Mesodermal cell (in vitro differentiated cells): ENCODE results near the gene KIR3DL2.
A peak's percentile ranks its signal among the peaks of the same experiment; 100 is the strongest.
"Not testable (repeated sequence)": the region's sequence is repeated elsewhere in the genome, so short reads cannot be mapped to it uniquely, and the experiment has no call there.

Experiments
- H3K27ac ChIP-seq: 2 replicates; pipeline ENCODE4 v1.7.0; 2013; ENCODE audit warnings: mild to moderate bottlenecking, low read depth, low read length, moderate library complexity; ENCODE audit not compliant: severe bottlenecking
- H3K36me3 ChIP-seq: 2 replicates; pipeline ENCODE4 v1.7.1; 2013; ENCODE audit warnings: mild to moderate bottlenecking, low read length, moderate library complexity; ENCODE audit not compliant: control insufficient read depth, insufficient read depth
- H3K4me1 ChIP-seq: one replicate; pipeline ENCODE4 v1.7.1; 2013; ENCODE audit warnings: mild to moderate bottlenecking, low read length; ENCODE audit not compliant: insufficient read depth, control insufficient read depth, poor library complexity, severe bottlenecking
- H3K4me3 ChIP-seq: 2 replicates; pipeline ENCODE4 v1.7.0; 2013; ENCODE audit warnings: low read length, control low read depth, mild to moderate bottlenecking; ENCODE audit not compliant: insufficient read depth, poor library complexity, severe bottlenecking; ENCODE audit errors: extremely low read depth
- H3K9me3 ChIP-seq: 2 replicates; pipeline ENCODE4 v1.7.1; 2013; ENCODE audit warnings: mild to moderate bottlenecking, low read length, moderate library complexity; ENCODE audit not compliant: control insufficient read depth
- WGBS, 2 experiments: methylation state at CpG; one replicate each; pipeline ENCODE4 v1.1.5; 2013; ENCODE audit warnings: missing lambda C conversion rate in 2 of 2; ENCODE audit not compliant: insufficient coverage in 2 of 2; 5-methylcytosine and 5-hydroxymethylcytosine counted together

The KIR3DL2 gene

GRCh38 chr19:54871696-54872095 is 21.5 kb downstream of the KIR3DL2 start:
- whole genome bisulfite sequencing, 2 experiments = 50 to 75% methylated on average over 2 of the region's 3 CpGs
- no peak overlapping the region for H3K27ac ChIP-seq
- no peaks in the 10 kb centered on the region for H3K4me1 ChIP-seq
- no peaks in the 10 kb centered on the region for H3K9me3 ChIP-seq
- H3K4me3 ChIP-seq = no peak overlapping the region
- no peaks in the 10 kb centered on the region for H3K36me3 ChIP-seq

GRCh38 chr19:54873990-54874389 is 23.7 kb downstream of the KIR3DL2 start, which contains the start of gene FCAR:
Gene FCAR (plus strand): TSS chr19:54874235. CDS start chr19:54874290, 55 bp downstream.
- Histone ChIP-seq H3K9me3 (no peaks in the 10 kb centered on the region), H3K36me3 (no peaks in the 10 kb centered on the region), H3K27ac (no peak within 1 kb of the TSS), H3K4me1 (no peaks in the 10 kb centered on the region), H3K4me3 (no peak within 1 kb of the TSS)
- WGBS, 2 experiments = 64 to 76% methylated on average over 6 to 8 of the region's 8 CpGs

DNA sequence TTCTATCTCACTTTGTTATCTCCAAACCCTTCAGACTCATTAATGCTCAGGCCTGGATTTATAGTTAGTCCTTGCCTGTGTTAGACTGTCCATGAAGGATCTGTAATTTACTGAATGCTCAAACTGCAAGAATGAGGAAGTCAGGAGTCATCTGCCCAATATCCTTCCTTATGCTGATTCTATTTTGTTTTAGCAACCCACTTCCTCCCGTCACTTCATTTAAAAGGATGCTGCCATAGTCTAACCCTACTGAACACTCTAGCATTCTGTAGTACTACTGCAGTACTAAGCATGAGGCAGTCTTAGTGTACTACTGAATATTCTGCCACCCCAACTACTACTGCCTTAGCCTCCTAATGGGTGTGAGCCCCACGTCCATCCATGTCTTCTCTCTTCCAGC is 25.3 kb downstream of the KIR3DL2 start:
- Histone ChIP-seq H3K4me1 (no peaks in the 10 kb centered on the region), H3K4me3 (no peak overlapping the region), H3K9me3 (no peaks in the 10 kb centered on the region), H3K36me3 (no peaks in the 10 kb centered on the region), H3K27ac (no peak overlapping the region)
- WGBS, 2 experiments = 80 to 88% methylated on average over 1 of the region's 2 CpGs

- no CpG with 5 or more reads among the region's 3 CpGs for WGBS, 2 experiments
- Histone ChIP-seq H3K4me1 (no peaks in the 10 kb centered on the region), H3K36me3 (no peaks in the 10 kb centered on the region), H3K9me3 (no peaks in the 10 kb centered on the region), H3K4me3 (no peak overlapping the region), H3K27ac (no peak overlapping the region)
These were observed 27.2 kb downstream of the KIR3DL2 start for GRCh38 chr19:54877471-54877870.

GRCh38 chr19:54881884-54882283 is 31.6 kb downstream of the KIR3DL2 start:
- no peak overlapping the region for H3K27ac ChIP-seq
- no peaks in the 10 kb centered on the region for H3K4me1 ChIP-seq
- no peaks in the 10 kb centered on the region for H3K36me3 ChIP-seq
- H3K4me3 ChIP-seq = no peak overlapping the region
- 90 to 91% methylated on average over 1 to 3 of the region's 6 CpGs for WGBS, 2 experiments
- H3K9me3 ChIP-seq = no peaks in the 10 kb centered on the region

DNA sequence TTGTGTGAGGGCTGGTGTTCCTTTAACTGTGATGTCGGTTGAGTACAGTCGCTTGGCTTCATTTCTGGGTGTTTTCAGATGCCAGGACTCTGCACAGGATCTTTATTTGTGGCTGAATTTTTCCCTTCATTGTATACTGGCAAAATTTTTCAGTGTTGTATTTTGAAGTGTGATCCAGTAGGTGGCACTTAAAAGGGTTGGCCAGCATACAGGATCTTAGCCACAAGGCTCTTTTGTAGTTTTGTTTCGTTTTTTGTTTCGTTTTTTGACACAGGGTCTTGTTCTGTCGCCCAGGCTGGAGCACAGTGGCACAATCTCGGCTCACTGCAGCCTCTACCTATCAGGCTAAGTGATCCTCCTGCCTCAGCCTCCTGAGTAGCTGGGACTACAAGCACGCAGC is 32.5 kb downstream of the KIR3DL2 start:
- H3K9me3 ChIP-seq = no peaks in the 10 kb centered on the region
- no peak overlapping the region for H3K4me3 ChIP-seq
- H3K4me1 ChIP-seq = no peaks in the 10 kb centered on the region
- 69 to 71% methylated on average over 3 to 5 of the region's 7 CpGs for WGBS, 2 experiments
- no peak overlapping the region for H3K27ac ChIP-seq
- H3K36me3 ChIP-seq = no peaks in the 10 kb centered on the region

- Histone ChIP-seq H3K4me3 (no peak overlapping the region), H3K27ac (no peak overlapping the region), H3K9me3 (no peaks in the 10 kb centered on the region), H3K36me3 (no peaks in the 10 kb centered on the region), H3K4me1 (no peaks in the 10 kb centered on the region)
- WGBS, 2 experiments = 74 to 87% methylated on average over 7 to 8 of the region's 9 CpGs
These were observed 33.0 kb downstream of the KIR3DL2 start for GRCh38 chr19:54883228-54883627.

GRCh38 chr19:54888239-54888638 is 38.0 kb downstream of the KIR3DL2 start:
- Histone ChIP-seq H3K9me3 (no peaks in the 10 kb centered on the region), H3K36me3 (no peaks in the 10 kb centered on the region), H3K4me1 (no peaks in the 10 kb centered on the region), H3K4me3 (no peak overlapping the region), H3K27ac (no peak overlapping the region)
- 63 to 78% methylated on average over 6 to 8 of the region's 10 CpGs for WGBS, 2 experiments

DNA sequence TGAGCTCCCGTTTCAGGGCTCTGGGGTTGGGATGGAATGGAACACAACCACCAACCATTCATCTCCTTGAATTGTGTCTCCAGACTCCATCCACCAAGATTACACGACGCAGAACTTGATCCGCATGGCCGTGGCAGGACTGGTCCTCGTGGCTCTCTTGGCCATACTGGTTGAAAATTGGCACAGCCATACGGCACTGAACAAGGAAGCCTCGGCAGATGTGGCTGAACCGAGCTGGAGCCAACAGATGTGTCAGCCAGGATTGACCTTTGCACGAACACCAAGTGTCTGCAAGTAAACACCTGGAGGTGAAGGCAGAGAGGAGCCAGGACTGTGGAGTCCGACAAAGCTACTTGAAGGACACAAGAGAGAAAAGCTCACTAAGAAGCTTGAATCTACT is 39.3 kb downstream of the KIR3DL2 start:
- no peaks in the 10 kb centered on the region for H3K36me3 ChIP-seq
- no peaks in the 10 kb centered on the region for H3K9me3 ChIP-seq
- H3K4me3 ChIP-seq = no peak overlapping the region
- 89% methylated on average over 10 to 11 of the region's 11 CpGs for WGBS, 2 experiments
- H3K27ac ChIP-seq = no peak overlapping the region
- no peaks in the 10 kb centered on the region for H3K4me1 ChIP-seq

DNA sequence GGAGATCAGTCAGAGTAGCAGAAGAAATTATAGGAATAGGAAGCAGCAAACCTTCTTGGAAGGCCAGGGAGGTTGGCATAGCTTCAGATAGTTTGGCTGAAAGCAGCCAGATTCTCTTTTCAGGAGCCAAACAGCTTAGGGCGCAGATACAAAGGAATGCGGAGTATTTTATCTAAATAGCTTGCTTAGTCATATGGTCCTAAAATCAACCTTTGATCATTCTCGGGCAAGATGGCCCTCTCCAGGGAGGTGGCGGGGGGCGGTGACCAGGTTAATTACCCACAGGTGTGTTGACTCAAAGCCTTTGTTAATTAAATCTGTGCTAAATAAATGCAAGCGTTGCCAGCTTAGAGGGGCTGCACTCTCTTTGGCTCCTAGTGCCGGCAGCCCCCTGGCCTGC is 43.2 kb downstream of the KIR3DL2 start:
- Histone ChIP-seq H3K4me1 (no peaks in the 10 kb centered on the region), H3K4me3 (no peak overlapping the region), H3K9me3 (no peaks in the 10 kb centered on the region), H3K36me3 (no peaks in the 10 kb centered on the region), H3K27ac (peak overlapping the region; percentile 41)
- 59 to 66% methylated on average over 5 to 6 of the region's 7 CpGs for WGBS, 2 experiments

DNA sequence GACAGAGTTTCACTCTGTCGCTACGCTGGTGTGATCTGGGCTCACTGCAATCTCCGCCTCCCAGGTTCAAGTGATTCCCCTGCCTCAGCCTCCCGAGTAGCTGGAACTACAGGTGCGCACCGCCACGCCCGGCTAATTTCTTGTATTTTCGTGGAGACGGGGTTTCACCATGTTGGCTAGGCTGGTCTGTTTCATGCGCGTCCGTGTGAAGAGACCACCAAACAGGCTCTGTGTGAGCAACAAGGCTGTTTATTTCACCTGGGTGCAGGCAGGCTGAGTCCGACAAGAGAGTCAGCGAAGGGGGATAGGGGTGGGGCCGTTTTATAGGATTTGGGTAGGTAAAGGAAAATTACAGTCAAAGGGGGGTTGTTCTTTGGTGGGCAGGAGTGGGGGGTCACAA is 43.9 kb downstream of the KIR3DL2 start:
- not testable (repeated sequence) for H3K27ac ChIP-seq, H3K9me3 ChIP-seq, H3K4me1 ChIP-seq, H3K36me3 ChIP-seq, H3K4me3 ChIP-seq
- 86 to 89% methylated on average over 16 of the region's 16 CpGs for WGBS, 2 experiments
